SIG-M5 treated with dmso at 0.1 percent for 504 hours (cell line): ENCODE results near the gene ZCCHC24.
A peak's percentile ranks its signal among the peaks of the same experiment; 100 is the strongest.
"Not testable (repeated sequence)": the region's sequence is repeated elsewhere in the genome, so short reads cannot be mapped to it uniquely, and the experiment has no call there.

Experiments
- DNase-seq: peaks from one replicate; lab custom pipeline; 2025; ENCODE audit not compliant: unreplicated experiment; lab: John Stamatoyannopoulos, UW

The ZCCHC24 gene

DNA sequence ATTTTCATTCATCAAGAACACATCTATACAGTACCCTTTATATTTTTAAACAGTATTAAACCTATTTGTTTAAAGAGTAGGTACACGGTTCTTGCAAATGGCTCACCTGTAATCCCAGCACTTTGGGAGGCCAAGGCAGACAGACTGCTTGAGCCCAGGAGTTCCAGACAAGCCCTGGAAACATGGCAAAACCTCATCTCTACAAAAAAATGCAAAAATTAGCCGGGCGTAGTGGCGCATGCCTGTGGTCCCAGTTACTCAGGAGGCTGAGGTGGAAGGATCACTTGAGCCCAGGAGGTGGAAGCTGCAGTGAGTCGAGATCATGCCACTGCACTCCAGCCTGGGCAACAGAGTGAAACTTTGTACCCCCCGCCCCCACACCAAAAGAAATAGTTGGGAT is 1.8 kb upstream of the ZCCHC24 start:
- not testable (repeated sequence) for DNase-seq

DNA sequence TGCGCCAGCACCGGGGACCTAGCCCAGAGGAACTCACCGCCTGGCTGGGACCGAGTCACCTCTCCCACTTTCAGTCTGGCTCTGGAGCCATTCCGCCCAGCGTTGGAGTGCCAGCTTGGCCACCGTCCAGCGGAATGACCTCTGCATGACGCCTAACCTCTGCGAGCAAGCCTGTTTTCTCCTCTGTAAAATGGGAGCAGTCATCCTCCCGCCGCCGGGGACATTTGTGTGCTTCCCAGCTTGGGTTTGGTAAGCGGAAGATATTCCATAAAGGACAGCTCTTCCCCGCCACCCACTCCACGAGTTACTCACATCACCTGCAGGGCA is 1.3 kb upstream of the ZCCHC24 start:
- DNase-seq: no peak

DNA sequence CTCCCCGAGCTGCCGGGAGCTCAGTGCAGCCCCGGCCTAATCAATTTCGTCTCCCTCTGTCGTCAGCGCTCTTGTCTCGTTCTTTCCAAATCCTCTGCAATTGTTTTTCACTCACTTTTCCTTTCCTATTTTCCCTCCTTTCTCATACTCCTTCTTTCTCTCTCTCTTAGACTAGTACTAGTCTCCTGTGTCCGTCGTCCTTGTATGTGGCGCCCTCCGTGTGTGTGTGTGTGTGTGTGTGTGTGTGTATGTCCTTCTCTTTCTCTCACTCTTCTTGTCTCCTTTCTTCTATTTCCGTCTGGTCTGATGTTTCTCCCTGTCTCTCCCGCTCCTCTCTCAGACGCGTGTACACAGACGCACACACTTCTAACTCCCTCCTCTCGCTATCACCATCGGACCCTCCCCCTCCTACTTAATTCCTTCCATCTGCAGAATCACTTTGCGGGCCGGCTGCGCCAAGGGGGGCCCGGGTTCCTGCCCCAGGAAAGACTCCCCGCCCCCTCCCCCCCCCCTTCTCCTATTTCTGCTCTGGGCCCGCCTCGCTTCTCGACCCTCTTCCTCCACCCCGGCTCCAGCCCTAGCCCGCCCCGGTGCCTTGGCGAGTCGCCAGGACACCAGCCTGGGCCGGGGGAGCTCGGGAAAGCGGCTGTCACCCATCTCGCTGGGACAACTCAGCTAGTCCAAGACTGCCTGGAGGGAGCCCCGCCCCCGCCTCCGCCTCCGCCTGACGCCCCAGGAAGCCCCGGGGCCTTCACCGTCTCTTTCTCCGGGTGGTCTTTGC is 743 bp upstream of the ZCCHC24 start:
- DNase-seq: no peak

DNA sequence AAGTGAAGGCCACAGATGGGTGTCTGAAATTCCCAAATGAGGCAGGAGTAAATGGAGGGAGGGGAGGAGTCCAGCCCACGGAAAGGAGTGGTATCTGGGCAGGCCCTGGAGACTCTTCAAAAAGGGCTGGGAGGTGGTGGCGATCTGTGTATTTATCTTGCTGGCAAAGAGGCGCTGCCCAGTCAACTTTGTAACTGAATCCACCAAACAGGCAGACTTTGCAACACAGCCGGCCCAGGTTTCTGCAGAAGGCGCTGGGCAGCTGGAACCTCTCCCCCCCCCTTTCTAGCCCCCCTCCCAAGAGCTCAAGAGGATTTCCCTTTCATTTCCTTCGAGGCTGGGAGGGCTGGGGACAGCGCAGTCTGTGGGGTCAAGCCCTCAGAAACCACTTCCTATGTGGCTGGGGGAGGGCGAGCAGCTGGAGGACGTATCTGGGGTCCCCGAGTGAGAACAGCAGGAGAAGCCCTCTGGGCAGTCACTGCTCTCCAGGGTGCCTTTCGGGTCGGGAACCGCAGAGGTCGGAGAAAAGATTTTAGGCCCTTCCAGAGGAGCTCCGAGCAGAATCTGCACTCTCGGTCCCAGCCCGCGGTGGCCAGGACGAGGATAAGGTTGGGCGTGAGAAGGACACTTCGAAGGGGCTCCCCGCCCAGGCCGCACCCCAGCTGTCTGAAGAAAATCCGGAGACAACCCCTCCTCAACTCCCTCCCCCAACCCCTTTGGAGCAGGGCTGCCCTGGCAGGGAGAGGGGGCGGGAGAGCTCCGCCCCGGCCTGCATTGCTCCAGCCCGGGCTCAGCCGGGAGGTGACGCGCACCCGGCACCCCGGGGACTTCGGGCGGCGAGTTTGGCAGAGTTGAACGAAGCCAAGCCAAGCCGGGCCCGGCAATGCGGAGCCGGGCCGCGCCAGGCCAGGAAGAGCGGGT is 965 bp downstream of the ZCCHC24 start:
- peak; percentile 72 for DNase-seq

DNA sequence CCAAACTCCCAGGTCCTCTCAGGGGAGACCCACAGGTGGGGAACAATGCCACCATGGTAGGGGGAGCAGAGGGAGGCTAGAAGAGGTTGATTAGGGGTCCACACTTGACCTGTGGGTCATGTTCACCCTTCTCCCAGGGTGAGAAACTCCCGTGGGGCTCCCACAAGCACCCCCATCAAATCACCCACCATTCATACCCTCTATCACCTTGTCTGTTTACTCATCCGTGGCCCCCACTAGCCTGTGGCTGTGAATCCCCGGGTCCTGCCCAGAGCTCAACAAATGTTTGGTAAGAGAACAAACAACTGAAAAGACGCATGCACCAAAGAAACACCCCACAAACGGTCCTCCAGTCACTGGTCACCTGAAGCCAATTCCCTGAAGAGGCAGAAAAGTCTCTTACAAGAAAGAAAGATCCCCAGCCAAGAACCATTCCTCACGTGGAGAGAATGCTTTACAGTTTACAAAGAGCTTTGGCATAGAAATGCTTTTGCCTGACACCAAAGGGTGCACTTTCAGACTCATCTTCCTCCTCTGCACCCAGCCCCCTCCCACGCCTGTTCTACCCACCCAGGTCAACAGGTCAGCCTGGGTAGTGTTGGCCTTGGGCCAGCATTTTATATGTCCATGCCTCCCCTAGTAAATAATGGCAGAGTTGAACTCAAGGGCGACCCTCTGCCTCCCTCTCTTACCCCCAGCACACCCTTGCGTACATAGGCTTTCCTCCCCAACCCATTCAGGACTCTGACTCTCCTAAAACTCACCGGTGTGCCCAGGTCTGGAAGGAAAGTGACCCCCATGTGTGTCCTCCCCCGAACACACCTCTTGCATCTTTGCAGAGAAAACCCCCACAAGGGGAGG is 1.9 kb downstream of the ZCCHC24 start:
- DNase-seq: no peak

DNA sequence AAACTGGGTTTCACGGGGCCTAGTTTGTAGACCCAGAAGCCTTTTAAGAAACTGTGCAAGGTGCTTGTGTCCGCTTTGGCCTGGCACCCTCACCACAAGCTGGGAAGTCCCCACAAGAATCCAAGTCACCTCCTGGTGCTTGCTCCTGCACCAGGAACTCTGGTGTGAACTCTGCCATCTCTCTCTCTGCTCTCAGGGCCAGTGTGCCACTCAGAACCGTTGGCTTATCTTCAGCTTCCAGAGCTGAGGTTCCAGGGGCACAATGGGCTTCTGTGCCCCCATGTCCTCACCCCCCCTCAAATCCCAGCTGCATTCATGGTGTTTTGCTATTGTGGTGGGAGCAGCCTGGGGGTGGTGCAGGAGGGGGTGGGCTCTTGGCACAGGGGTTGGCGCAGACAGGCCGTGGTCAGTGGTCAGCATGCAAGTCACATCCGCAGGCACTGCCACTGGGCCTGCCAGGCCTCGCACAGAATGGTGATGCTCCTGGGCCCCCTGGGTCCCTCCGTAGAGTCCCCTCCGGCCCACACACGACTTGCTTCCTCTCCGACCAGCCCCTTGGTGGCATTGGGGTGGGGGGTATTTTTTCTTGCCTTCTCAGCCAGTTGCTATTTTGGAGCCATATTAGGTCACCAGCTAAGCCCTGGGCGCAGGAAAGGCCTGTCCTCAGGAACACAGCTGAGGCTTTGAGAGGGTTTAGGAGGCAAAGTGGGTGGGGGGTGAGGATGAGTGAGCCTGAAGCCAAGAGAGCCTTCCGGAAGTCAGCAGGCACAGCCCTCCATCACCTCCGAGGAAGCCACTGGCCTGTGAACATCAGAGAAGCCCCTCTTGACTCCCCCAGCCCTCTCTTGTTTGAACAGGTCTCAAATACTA is 3.0 kb downstream of the ZCCHC24 start:
- no peak for DNase-seq

DNA sequence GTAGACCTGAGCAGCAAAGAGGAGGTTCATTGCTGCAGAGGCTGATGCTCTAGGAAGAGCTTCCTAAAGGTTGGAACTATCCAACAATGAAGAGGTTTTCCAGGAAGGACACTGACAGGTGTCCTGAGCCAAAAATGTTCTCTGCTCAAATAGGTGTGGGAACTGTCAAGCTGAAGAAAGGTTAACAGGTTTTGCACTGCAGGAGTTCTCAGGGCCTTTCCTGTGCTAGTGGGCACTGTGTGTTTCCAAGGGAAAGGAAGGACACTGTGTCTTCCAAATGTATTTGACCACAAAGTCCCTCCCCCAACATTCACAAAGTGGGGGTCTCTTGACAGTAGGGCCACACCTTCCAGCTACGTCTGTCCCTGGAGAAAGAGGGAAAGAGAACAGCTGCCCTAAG is 4.0 kb downstream of the ZCCHC24 start:
- DNase-seq: no peak

DNA sequence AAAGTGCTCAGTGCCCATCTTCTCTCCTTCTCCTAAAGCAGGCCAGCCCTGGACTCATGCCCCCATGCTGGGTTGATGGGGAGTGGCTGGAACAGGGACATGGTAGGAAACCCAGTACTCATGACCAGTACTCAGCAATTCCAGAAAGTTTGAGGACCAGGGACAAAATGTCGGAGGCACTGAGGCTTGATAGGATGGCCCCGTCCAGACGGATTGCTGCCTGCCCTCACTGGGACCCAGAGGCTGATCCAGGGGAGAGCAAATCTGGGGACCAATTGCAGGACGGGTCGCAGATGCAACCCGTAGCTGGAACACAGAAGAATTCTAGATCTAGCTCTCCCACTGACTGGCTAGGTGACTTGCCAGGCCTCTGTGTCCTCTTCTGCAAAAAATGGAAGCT is 5.1 kb downstream of the ZCCHC24 start:
- no peak for DNase-seq

DNA sequence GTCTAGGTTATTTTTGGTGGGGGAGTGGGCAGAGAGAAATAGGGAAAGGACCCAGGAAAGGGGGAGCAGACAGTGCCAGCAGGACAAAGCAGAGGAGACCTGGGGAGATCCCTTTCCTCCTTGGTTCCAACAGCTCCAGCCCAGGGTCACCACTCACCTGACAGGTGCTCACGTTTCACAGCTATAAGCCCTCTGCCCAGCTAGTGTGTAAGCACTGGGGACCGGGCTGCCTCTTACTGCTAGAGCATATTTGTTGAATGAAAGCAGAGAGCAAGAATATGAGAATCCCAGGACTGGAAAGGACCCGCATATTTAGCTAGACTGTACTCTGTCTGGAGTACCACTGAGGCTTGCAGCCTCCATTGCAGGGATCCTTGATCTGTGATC is 6.7 kb downstream of the ZCCHC24 start:
- DNase-seq: no peak

DNA sequence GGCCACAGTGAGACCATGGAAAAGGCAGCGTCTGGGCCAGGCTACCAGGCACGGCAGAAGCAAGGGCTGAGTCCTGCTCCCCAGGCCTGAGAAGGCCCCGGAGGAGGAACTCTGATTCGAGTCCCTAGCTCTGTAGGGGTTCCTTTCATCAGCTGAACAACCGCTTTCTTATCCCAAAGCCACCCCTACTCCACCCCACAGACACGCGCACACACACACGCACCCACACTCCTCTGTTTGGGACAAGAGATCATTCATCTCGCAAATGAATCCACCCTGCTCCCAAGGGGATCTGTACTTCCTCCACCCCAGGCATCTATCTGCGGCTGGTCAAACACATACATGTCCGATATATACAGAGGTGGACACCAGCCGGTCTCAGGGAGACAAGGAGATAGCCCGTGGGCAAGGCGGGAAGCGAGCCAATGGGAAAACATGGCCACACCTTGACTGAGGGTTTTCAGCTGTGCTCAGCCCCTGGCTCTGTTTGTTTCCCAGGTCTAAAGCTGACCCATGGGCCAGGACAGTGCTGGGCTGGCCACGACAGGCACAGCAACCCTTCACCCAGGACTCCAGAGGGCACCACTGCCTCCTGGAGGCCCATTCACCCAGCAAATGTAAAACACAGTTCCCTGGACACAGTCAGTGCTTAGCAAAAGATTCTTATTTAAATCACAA is 7.3 kb downstream of the ZCCHC24 start:
- no peak for DNase-seq

DNA sequence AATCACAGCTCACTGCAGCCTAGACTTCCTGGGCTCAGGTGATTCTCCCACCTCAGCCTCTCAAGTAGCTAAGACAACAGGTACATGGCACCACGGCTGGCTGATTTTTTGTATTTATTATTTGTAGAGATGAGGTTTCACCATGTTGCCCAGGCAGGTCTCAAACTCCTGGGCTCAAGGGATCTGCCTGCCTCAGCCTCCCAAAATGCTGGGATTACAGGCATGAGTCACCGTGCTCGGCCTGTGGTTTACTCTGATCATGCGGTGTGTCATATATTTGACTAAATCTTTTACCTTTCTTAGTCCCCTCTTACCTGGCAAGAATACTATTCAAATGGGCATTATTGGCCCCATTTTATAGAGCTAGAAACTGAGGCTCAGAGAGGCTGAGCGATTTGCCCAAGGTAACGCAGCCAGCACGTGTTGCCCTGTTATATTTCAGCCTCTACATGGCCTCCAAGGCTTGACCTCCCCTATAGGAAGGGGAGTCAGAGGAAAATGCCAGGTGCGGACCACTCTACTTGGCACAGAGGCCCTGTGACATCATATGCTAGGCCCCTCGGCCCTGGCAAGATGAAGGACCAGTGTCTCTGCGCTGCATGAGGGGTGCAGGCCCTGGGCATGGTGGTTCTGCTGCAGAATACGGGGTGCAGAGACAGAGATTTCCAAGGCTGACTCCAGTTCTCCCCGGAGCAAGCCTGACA is 8.2 kb downstream of the ZCCHC24 start:
- DNase-seq: no peak

DNA sequence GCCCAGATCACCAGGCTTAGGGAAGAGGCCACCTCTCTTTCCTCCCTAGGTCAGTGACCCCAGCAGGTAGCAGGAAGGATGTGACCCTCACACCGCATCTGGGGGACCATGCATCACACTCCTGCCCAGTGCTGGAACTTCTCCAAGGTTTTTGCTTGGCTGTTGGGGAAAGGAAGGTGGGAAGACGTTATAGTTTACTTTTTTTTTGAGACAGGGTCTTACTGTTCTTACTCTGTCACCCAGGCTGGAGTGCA is 8.6 kb downstream of the ZCCHC24 start:
- no peak for DNase-seq

DNA sequence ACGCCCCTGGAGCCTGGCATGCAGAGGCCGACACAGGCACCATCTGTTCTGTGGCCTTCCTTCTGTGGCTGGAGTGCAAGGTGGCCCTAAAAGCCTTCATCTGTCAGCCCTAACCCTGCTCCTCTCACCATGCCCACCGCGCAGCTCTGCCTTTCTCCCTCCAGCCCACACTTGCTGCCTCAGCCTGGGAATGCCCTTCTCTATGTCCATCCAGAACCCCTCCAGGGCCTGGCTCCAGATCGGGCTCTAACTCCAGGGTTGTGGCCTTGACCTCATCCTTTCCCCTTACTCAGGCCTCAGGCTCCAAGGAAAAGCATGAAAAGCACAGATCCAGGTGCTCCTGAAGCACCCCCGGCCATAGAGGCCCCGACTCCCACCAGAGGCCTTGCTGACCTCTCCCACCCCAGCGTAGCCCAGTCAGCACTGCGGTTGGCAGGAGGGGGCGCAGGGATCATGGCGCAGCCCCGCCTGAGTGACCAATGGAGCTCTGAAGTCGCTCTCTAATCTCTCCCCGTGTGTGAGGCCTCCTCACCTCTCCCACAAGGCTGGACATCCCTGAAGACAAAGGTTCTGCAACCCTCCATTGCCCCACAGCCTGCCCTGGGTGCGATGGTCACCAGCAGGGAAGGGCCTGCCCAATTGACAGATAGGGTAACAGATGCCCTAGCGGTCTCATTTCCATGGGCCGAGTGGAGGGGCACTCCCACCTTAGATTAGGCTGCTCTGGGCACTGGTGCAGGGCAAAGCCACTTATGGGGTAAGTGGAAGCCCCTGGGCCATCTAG is 9.2 kb downstream of the ZCCHC24 start:
- DNase-seq: no peak

DNA sequence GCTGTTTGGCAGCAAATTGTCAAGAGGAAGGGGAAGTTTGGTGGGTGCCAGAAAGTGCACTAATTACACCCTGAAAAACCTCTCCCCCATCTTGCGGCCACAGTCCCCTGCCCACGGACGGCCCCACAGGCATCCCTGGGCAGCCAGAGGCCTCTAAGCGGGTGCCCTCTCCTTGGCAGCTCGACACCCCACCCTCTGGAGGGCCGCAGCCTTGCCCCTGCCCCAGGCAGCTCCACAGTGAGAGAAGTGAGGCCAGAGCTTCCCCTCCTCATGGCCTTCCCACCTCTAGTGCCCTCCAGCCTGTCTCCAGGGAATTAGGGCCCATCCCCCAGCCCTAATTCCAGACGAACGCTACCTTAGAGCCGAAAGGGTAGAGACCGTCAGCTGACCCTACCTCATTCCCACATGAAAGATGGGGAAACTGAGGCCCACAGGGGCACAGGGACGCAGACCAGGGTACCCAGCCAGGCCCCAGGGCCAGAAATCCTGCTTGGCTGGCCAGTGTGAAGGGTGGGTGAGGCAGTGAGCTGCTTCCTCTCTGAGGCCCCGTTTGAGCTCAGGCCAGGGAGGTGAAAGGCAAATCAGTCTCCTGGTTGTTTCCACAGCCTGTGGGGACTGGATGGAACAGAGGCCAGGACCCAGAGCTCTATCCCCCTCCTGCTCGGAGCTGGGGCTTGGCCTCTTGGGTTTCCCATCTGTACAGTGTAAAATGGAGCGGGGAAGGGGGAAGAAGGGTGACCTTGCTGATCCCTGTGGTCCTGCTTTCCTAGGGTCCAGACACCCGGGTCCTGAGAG is 10.0 kb downstream of the ZCCHC24 start:
- no peak for DNase-seq

DNA sequence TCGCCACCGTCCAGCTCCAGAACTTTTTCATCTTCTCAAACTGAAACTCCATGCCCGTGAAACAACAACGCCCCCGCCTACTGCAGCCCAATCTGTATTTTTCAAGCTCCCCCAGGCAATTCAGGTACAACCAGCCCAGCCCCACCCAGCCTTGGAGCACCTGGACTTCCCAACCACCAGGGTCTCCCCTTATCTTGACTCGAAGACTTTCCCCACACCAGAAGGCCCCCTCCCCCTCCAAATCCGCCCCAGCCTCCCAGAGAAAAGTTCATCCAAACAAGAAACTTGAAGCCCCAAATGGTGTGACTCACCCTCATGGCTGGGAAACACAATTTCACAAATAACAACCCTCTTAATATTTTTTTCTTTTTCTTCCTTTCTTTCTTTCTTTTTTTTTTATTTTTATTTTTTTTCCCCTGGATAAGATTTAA is 10.6 kb downstream of the ZCCHC24 start:
- DNase-seq: no peak

DNA sequence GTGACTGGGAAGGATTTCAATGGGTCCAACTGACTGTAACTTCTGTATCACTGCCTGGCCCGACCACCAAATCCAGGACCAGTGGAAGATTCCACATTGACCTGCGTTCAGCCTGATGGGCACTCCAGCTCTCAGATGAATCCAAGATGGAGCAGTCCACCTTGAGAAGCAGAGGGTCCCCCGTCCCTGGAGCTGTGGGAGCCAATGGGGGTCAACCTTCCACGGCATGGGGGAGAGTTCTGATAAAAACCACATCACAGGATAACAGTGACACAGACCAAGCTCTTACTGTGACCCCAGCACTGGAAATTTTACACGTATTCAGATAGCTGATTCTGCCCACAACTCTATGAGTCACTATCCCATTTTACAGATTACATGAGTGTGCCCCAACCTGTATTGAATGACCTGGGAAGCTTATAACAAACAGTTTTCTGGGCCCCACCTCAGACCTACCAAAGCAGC is 11.2 kb downstream of the ZCCHC24 start:
- no peak for DNase-seq

DNA sequence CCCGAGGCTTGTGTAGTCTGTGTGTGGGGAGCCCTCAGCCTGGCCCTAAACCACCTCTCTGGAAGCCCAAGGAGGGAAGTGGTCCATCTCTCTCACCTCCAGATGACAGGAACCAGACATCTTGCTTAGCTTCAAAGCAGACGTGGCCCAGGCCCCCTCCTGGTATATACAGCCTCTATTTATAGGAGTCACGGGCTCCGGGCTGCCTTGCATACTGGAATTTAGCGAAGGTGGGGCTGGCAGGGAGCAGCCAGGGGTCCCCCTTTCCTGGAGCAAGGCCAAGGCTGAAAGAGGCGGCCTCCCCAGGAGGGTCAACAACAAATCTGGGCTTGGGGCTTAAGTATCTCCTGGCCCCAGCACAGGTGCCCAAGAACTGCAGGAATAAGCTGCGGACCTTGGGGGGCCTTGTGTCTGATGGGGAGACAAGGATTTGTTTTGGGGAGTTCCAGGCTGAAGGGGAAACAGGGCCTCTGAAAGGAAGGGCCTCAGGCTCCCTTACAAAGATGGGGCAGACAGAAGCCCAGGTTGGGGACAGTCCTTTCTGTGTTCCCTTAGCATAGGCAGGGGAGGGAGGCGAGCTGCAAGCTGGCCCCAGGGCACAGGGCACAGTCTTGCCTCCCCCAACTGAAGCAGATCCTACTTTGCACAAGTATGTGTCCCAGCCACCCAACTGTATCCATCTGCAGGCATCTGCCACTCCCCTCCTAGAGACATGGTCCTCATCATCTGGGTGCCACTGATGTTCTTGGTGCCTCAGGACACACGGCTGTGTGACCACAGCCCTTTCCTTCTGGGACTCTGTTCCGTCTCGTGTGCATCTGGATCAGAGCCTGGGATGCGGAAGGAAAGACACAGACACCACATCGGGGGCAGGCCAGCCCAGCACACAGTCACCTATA is 11.9 kb downstream of the ZCCHC24 start:
- no peak for DNase-seq
